HuH-7 (cell line): ENCODE results near the gene PPM1N.

ENCODE experiments used
- DNase-seq: peaks from one replicate; pipeline ENCODE4 v3.0.0; 2011; ENCODE audit warnings: low spot score

Gene PPM1N

DNA sequence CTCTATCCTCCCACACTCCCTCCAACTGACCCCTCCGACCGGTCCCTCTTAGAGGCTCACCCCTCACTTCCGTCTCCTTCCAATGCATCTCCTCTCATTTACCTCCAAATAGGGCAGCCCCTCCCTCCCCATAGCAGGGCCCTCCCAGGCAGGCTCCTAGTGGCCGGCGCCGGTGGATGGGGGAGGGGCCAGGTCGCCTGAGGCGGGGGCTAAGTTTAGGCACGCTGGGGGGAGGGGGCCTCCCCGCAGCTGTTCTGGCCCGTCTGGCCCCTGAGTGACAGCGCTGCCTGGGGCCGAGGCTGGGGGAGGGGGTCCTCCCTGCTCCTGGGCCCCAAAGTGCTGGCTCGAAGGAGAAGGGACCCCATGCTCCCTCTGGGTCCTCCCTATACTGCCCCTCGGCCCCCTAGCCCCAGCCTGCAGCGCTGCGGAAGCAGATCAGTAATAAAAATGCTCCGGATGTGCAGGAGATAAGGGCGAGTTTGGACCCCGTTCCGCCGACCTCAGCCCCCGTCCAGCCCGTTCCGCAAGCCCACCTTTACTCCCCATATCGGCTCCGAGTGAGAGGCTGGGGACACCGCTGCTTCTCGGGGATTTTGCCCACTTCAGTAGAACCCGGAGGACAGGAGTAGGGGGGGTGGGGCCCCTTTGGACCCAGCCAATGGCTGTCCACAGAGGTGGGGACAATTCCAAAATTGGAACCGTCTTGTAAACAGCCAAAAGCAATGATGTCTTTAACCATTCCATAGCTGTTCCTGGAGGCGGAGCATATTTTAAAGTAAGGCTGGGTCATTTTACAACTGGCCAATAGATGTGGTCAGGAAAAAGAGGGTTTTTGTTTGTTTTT is 5.4 kb upstream of the PPM1N start:
- peak; percentile 79 for DNase-seq

DNA sequence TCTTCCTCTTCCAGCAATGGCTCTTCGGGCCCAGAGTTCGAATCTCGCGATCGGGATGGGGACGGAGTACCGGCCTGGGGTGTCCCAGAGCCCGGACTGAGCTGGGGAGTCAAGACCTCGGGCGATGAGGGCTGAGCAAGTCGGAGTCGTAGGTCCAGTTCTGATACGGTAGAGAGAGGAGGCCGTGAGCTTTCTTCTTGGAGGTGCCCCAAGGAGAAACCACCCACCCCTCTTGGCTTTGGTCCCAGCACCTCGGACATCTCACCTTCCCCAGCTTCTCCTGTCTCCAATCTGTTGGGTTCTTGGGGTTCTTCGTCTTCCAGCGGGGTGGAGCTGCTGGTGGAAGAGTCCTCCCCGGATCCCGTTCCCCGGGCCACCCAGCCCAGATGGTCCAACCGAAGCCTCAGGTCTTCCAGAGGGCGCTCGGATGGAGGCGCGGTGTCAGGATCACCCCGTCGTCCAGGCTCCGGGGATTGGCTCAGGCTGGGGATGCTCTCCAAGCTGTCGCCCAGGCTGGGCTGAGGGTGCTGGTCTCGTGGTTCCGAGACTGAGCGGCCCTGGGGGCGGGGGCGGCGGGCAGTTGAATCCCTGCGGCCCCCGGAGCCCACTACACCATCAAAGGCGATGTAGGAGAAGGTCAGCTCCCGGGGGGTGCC is 3.9 kb upstream of the PPM1N start:
- no peak for DNase-seq

DNA sequence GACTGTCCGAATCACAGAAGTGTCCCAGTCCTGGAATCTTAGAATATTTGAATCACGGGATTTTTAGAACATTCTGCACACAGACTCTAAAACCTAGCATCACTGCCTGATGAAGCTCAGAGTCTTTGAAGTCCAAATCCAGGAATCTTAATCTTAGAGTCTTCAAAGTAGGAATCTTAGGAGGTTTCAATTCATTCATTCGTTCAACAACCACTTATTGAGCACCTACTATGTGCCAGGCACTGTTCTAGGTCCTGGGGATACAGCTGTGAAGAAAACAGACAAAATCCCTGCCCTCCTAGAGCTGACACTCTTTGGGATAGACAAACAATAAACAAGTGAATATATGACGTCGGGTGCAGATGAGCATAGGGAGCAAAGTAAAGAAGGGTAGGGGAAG is 3.1 kb upstream of the PPM1N start:
- DNase-seq = no peak

- peak; percentile 66 for DNase-seq
Observed at GRCh38 chr19:45496349-45496953, 1.8 kb upstream of the PPM1N start.

- no peak for DNase-seq
Observed at GRCh38 chr19:45497791-45498190, 452 bp upstream of the PPM1N start.

DNA sequence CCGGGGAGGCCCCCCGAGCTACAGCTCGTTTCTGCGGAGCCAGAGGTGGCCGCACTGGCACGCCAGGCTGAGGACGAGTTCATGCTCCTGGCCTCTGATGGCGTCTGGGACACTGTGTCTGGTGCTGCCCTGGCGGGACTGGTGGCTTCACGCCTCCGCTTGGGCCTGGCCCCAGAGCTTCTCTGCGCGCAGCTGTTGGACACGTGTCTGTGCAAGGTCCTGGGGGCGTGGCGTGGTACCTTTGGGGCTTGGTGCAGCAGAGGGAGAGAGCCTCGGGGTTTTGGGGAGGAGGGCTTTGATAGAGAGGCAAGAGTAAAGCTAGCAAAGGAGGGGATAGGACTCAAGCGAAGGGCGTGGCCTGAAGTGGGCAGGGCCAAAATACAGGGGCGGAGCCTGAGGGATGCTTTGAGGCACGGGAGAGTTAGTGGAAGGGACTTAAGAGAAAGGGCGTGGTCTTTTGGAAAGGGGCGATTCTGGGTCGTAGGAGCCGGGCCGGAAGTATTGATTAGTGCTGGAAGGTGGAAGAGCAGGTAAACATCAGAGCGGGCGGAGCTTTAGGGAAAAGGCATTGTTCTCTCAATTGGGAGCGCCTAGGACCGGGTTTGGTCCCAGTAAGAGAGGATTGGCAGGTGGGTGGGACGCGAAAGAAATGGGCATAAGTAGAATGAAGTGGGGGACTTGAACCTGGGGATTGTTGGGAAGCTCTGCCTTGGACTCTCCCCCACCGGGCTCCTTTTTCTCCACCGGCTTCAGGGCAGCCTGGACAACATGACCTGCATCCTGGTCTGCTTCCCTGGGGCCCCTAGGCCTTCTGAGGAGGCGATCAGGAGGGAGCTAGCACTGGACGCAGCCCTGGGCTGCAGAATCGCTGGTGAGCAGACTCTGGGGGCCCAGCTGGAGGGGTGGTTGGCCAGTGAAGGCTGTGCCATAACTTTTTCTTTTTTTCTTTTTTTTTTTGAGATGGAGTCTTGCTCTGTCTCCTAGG is 1.2 kb downstream of the PPM1N start:
- DNase-seq = no peak

DNA sequence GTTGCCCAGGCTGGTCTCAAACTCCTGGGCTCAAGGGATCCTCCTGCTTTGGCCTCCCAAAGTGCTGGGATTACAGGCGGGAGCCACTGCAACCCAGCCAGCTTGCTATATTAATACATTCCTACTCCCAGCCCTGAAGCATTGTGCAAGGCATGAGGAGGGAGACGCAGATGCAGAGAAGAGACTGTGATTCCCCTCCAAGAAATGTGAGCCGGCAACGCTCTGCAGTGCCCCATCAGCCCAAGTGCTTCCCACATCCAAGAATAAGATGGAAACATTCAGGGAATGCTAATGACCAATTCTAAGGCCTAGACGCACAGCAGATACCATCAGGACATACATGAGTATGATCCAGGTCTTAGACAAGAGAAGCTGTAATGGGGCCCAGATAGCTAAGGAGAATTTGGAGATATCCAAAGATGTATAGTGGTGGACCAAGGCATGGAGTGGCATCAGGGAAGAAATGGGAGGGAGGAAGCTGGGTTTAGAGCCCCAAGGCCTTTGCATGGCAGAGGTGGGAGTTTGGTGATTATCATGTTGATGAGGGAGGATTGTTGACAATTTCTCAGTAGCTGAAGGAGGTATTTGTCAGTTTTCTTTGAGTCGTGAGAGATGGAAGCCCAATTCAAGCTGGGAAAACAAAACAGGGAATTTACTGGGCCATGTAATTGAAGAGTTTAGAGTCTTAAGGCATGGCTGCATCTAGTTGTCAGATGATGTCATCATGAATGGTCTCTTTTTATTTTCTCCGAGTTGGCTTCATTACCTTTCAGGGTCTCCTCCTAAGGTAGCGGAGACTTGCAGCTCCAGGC is 2.9 kb downstream of the PPM1N start:
- no peak for DNase-seq

GRCh38 chr19:45501730-45502014 is 3.4 kb downstream of the PPM1N start:
- DNase-seq = no peak

GRCh38 chr19:45502111-45502510 is 3.9 kb downstream of the PPM1N start:
- no peak for DNase-seq

DNA sequence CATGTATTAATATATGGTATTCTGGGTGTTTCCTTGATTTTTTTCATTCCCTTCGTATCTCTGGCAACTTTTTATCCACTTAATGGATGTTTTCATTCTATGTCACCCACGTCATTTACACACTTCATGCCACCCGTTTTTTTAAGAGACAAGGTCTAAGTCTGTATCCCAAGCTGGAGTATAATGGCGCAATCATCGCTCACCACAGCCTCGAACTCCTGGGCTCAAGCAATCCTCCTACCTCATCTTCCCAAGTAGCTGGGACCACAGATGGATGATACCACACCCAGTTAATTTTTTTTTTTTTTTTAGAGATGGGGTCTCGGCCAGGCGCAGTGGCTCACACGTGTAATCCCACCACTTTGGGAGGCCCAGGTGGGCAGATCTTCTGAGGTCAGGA is 5.7 kb downstream of the PPM1N start:
- DNase-seq = no peak

DNA sequence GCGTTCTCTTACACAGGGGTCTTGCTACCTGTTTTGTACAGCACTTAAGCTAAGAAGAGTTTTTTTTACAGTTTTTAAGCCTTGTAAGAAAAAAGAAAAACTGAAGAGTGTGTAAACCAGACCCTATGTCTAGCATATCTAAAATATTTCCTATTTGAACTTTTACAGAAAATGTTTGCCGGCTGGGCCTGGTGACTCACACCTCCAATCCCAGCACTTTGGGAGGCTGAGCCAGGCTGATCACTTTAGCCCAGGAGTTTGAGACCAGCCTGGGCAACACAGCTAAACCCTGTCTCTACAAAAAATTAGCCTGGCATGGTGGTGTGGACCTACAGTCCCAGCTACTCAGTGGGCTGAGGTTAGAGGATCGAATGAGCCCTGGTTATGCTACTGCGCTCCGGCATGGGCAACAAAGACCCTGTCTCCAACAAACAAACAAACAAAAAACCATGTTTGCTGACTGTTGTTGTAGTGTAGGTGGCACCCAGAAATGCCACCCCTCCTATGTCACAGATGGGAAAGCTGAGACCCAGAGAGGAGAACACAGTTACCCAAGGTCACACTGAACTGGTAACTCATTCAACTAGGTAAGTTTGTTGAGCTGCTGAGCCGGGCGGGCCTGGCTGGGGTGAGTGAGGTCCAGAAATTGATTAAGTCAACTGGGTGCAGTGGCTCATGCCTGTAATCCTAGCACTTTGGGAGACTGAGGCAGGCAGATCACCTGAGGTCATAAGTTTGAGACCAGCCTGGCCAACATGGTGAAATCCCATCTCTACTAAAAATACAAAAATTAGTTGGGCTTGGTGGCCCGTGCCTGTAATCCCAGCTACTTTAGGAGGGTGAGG is 7.1 kb downstream of the PPM1N start:
- DNase-seq = no peak

GRCh38 chr19:45505996-45506245 is 7.7 kb downstream of the PPM1N start:
- DNase-seq = no peak

- DNase-seq = peak; percentile 90
Observed at GRCh38 chr19:45506246-45506988, 8.2 kb downstream of the PPM1N start.

GRCh38 chr19:45506989-45507871 is 9.0 kb downstream of the PPM1N start, which contains the start of gene VASP:
Gene VASP (plus strand): TSS chr19:45507479. CDS start chr19:45507772, 293 bp downstream.
- peak; percentile 89 for DNase-seq

- DNase-seq = no peak
Observed at GRCh38 chr19:45507872-45508416, 9.7 kb downstream of the PPM1N start.

GRCh38 chr19:45508417-45508860 is 10.2 kb downstream of the PPM1N start:
- DNase-seq = no peak

- peak; percentile 89 for DNase-seq
Observed at GRCh38 chr19:45508861-45509691, 10.8 kb downstream of the PPM1N start.

- DNase-seq = no peak
Observed at GRCh38 chr19:45509692-45510015, 11.4 kb downstream of the PPM1N start.
